COR-L47 (cell line): ENCODE data around the gene KCNH1.
"Not testable (repeated sequence)": the region's sequence is repeated elsewhere in the genome, so short reads cannot be mapped to it uniquely, and the experiment has no call there.

Source experiments
- DNase-seq: peaks from one replicate; lab custom pipeline; 2025; lab: John Stamatoyannopoulos, UW

KCNH1 gene

GRCh38 chr1:211007830-211008229, 126.1 kb downstream of the KCNH1 start:
- DNase-seq = no peak

GRCh38 chr1:210995931-210996330, 138.0 kb downstream of the KCNH1 start:
- DNase-seq = not testable (repeated sequence)

- no peak for DNase-seq
Measured at GRCh38 chr1:210992837-210993236, 141.1 kb downstream of the KCNH1 start.

DNA sequence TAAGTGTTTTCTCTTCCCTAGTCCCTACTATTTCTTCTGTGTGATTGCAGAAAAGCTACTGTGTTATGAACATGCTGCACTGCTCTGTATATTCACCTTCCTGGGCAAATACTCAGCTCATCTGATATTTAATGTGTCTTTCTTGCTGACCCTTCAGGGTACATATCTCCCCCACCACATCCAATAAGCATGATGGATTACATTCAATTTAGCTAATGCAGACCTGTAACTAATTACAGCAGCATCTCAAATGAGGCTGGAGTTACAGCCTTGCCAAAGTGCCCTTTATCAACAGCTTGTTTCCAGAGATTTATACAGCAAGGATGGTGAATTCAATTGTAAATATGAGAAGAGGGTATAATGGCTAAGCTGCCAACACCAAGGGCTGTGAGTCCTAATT, 144.0 kb downstream of the KCNH1 start:
- no peak for DNase-seq

DNA sequence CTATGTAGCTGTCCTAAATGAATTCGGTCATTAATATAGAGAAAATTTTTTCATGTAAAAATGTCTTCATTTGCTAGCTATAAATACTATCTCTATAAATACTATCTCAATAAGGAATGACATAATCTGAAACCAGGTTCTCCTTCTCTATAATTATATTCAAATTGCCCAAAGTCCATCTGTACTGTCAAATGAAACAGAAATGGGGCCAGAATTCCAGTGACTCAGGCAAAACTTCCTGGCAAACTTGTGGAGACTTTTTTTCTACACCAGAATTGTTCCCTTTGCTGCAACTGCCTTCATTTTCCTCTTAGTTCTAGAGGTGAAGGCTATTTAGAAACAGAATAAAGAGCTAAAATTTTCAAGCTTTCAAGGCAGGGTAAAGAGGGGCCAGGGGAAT, 152.5 kb downstream of the KCNH1 start:
- DNase-seq = no peak

GRCh38 chr1:210980082-210980481, 153.9 kb downstream of the KCNH1 start:
- no peak for DNase-seq

- DNase-seq = no peak
Measured at GRCh38 chr1:210978974-210979354, 155.0 kb downstream of the KCNH1 start.

DNA sequence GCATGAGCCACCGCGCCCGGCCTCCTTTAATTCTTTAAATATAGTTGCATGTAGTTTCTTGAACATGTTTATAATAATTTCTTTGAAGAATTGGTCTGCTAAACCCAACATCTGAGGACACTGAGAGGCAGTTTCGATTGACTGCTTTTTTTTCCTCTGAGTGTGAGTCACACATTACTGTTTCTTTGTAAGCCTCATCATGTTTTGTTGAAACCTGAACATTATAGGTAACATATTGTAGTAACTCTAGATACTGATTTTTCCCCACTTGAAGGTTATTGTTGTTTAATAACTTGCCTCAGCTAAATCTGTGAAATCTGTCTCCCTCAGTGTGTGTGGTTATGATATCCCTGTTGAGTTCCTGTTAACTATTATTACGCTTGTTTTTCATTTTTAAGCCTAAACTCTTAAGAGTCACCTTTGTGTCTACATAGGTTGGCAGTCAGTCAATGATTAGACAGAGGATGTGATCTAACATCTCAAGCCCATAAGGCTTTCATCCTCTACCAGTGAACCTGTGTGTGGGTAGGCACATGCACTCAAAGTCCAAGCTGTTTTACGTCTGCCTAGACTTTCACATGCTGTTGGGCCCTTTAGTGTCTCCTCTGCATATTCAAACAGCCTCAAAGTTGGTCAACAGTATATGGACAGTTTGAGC, 155.5 kb downstream of the KCNH1 start:
- DNase-seq = no peak

DNA sequence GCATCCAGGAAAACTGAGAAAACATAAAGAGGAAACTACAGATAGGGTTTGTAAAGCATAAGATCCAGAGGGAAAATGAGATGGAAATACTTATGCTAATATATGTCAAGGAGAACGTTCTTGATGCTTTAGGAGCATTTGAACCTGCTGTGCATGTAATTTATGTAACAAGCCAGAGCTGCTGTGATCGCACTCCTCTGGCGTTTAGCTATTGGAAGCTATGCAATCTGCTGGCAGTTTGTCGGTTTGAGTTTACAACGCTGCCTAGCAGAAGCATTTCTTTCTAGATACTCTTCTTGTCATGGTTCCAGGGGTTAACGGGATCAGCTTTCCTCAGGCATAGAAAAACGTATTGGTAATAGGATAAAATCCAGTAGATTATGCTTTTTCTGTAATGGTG, 182.7 kb downstream of the KCNH1 start:
- DNase-seq = no peak

- DNase-seq = not testable (repeated sequence)
Measured at GRCh38 chr1:210949940-210950546, 183.9 kb downstream of the KCNH1 start.

GRCh38 chr1:210949489-210949888, 184.5 kb downstream of the KCNH1 start:
- DNase-seq = no peak

- no peak for DNase-seq
Measured at GRCh38 chr1:210949039-210949438, 184.9 kb downstream of the KCNH1 start.

DNA sequence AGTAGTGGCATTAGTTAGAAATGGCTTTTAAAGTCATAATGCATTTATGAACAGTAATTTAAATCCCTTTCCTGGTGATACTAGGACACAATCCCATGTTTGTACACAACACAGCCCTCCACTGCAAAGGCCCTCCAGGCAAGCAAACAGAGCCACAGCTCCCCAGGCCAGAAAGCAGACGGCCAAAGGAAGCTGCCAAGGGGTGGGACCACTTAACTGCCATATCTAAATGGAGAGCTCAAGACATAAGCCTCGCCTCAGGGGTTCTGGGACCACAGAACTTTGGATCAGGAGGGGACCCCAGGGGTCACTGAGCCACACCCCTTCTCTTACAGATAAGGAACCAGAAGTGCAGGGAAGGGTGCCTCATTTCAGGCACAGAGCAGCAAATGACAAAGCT, 189.7 kb downstream of the KCNH1 start:
- DNase-seq = no peak

DNA sequence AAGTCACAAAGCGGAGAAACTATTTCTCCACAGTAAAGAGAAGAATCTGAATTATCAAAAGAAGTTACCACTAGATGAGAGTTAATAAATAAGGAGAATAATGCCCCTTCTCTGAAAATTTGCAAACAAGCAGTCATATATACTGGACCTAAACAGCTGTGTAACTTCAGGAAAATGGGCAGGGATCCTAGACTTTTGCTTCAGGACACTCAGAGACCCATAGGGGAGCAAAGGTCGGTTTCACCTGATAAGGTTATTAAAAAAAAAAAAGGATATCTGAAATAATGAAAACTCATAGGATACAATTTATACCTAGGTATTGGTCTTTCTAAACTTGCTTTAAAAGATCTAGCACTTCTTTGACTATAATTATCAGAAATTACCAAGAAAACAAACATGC, 191.4 kb downstream of the KCNH1 start:
- DNase-seq = no peak

DNA sequence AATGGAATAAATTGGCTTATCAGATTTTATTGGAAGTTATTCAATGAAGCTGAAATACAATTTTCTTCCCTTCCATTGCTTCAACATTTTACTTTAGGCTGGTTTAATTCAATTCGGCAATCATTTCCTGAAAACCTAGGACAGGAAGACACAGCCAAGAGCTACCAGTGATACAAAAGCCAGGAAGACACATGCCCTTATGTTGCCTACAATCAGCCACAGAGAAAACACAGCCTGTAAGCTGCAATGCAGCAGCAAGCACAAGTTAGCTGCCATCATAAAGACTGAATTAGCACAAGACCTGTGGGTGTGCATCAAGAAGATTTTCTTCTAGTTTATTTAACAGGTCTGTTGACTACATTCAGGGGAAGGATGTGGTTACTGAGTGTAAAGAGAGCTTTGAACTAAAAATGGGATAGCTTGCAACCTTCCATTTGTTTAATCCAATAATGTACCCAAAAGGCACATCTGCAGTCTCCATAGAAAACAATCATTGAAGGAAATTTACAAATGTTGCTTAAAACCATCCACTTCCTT, 193.8 kb downstream of the KCNH1 start:
- DNase-seq = no peak

GRCh38 chr1:210938416-210938925, 195.5 kb downstream of the KCNH1 start:
- DNase-seq = no peak

DNA sequence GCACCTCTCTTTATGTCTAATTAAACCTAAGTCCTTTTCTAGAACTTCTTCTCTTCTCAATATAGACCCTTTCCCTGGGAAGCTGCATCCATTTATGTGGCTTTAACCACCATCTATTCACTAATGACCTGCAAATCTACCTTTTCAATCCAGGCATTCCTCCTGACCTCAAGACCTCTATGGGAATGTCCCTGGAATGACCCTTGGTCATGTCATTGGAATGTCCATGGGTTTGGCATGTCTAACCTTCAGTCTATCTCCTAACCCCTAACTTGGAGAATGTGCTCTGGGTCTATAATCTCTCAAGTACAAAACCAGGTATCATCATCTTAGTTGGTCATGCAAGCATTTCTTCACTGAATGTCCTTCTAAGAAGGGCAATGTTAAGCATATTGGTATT, 196.1 kb downstream of the KCNH1 start:
- no peak for DNase-seq

DNA sequence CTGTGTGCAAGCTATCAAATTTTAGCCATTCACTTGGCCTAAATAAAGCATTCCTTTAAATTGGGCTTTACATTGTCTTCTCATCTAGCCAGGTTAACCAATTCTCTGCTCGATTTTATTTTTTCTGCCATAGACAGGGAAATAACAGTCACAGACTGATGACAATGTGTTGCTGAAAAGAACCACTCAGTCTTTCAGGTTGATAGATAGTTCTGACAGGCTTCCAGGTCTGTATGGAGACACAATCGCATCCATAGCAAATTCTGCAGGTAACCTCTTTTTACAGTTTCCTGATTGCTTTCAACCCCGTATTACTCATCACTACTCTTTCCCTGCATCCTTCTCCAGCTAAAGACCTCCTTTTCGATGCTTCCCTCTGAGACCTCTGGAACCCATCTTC, 198.0 kb downstream of the KCNH1 start:
- DNase-seq = no peak

GRCh38 chr1:210932104-210932503, 201.8 kb downstream of the KCNH1 start:
- no peak for DNase-seq

GRCh38 chr1:210922666-210923065, 211.3 kb downstream of the KCNH1 start:
- DNase-seq = no peak

GRCh38 chr1:210920716-210921694, 212.9 kb downstream of the KCNH1 start:
- no peak for DNase-seq

GRCh38 chr1:210920258-210920657, 213.7 kb downstream of the KCNH1 start:
- DNase-seq = no peak
